ENCODE data around the gene CD2BP2. TPM values are rescaled to one million over a fixed set of nuclear protein-coding genes. Genes with fewer than 3 reads are reported as not detected.

CD2BP2 gene
- total RNA-seq, result 29.2 TPM

DNA sequence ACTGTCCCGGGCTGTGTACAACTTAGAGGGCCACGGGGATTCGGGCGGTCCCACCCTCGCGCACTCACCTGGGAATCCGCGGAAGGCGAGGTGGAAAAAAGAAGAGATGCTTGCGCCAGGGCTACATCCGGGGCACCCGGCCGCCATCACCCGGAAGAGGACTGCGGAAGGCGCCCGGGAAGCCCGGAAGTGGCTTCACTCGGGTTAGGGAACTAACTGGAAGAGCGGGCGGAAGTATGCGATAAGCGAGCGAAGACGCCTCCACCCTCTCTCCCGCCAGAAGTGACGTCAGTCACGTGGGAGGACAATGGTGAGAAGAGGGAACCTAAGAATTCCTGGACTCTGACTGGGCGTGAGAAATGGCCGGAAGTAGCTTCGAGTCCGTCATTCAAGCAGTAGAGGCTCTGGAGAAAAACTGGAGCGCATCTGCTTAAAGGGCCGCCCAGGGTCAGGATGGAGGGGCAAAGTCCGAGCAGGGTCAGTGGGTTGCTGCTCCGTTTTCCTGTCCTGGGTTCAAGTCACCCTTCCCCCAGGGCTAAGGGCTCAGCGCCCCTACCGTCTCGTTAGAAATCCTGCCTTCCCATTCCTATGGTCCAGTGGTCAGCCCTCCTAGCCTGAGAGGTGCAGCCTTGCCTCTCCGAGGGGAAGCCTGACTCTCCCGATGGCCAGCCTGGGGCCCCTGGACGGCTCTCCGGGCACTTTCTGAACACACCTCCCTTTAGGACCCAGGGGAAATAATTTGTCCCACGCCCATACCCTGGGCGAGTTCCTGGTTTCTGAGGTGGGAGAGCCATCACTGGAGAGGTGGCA lies at the start of gene CD2BP2:
CD2BP2 (minus strand) TSS at position 165 of the 810 bp plus-strand sequence. CDS start 627 bp downstream, outside the sequence.
- H3K4me3 ChIP-seq, result peak within 1 kb of the TSS; percentile 96 to 100
- peaks cover 51% of the 10 kb centered on the region for H3K4me1 ChIP-seq
- peak; percentile 94 to 98 for TF ChIP-seq POLR2AphosphoS5 (IDR thresholded peaks at IDR 0.05; ENCODE audit: insufficient read depth in 1 of 2, low read depth in 1 of 2)
- TF ChIP-seq, protein P1, sequence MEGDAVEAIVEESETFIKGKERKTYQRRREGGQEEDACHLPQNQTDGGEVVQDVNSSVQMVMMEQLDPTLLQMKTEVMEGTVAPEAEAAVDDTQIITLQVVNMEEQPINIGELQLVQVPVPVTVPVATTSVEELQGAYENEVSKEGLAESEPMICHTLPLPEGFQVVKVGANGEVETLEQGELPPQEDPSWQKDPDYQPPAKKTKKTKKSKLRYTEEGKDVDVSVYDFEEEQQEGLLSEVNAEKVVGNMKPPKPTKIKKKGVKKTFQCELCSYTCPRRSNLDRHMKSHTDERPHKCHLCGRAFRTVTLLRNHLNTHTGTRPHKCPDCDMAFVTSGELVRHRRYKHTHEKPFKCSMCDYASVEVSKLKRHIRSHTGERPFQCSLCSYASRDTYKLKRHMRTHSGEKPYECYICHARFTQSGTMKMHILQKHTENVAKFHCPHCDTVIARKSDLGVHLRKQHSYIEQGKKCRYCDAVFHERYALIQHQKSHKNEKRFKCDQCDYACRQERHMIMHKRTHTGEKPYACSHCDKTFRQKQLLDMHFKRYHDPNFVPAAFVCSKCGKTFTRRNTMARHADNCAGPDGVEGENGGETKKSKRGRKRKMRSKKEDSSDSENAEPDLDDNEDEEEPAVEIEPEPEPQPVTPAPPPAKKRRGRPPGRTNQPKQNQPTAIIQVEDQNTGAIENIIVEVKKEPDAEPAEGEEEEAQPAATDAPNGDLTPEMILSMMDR (IDR thresholded peaks at IDR 0.05), result no peak
- peak; percentile 17 to 25 for TF ChIP-seq POLR2A (IDR thresholded peaks at IDR 0.05)
- peaks cover 0 to 44% of the 10 kb centered on the region in 2 donors for H3K36me3 ChIP-seq
- H3K27me3 ChIP-seq, result no peaks in the 10 kb centered on the region
- H3K27ac ChIP-seq, result peak within 1 kb of the TSS; percentile 92
- peak in 1 of 2 donors; percentile 99 for DNase-seq (ENCODE audit: extremely low spot score in 2 of 2)
- H3K9me3 ChIP-seq, result no peaks in the 10 kb centered on the region
- intact Hi-C loops (cut with DNase I), result no loop called here

DNA sequence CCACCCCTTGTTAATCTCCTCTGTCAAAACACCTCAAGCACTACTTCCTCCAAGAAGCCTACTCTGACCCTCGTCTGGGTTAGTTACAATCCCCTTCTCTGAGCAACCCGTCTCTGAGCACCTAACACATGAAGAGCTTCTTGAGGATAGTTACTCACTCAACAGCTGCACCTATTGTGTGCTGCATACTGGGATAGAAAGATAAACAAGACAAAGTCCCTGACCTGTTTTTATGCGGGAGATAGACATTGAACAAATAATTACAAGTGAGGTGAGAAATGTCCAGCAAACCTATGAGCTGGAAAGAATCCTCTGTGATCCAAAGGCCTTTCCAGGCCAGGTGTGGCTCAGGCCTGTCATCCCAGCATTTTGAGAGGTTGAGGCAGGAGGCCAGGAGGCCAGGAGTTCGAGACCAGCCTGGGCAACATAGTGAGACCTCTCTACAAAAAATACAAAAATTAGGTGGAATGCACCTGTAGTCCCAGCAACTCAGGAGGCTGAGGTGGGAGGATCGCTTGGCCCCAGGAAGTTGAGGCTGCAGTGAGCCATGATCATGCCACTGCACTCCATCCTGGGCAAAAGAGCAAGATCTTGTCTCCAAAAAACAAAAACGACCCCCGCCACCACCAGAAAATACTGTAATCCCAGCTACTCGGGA lies 46.8 kb upstream of the CD2BP2 start:
- intact Hi-C loops (cut with DNase I), result loop anchor here (10.0 kb wide), 1 partner anchor 337 kb away; the partner anchor contains the start of gene ALDOA
- TF ChIP-seq POLR2AphosphoS5 (IDR thresholded peaks at IDR 0.05; ENCODE audit: insufficient read depth in 1 of 2, low read depth in 1 of 2) (no peak), POLR2A (IDR thresholded peaks at IDR 0.05) (no peak)
- TF ChIP-seq, protein P1 (IDR thresholded peaks at IDR 0.05), result no peak
- H3K27ac ChIP-seq, result no peak overlapping the region
- no peaks in the 10 kb centered on the region for H3K27me3 ChIP-seq
- H3K4me3 ChIP-seq, result no peak overlapping the region
- H3K36me3 ChIP-seq, result no peaks in the 10 kb centered on the region
- H3K9me3 ChIP-seq, result no peaks in the 10 kb centered on the region
- peaks cover 36% of the 10 kb centered on the region for H3K4me1 ChIP-seq
- DNase-seq (ENCODE audit: extremely low spot score in 2 of 2), result no peak

DNA sequence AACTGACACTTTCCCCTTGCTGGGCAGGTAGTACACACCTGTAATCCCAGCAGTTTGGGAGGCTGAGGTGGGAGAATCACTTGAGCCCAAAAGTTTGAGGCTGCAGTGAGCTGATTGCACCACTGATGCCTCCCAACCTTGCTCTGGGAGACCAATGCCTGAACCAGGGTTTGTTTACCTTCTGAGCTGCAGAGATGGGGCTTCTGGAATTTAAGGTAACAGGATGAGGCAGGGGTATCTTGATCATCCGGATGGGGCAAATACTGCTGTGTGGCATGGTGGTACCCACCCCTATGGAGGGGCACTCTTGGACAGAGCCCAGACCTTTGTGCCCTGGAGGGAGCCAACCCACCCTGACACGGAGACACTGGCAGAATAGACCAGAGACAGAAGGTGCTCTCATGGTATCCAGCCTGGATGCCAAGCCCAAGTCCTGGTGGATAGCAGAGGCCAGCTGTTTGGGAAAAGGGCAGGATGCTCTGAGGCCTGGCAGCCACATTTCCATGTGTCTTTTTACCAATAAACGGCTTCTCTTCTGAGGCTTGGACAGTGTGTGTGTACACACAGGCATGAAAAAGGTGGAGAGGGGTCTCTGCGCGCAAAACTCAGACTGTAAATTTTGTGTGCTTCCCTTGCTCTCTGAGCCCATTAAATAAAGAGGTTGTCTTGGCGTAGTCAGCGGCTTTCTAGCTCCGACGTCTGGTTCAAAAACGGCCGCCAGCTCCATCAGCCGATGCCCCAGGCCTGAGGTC lies 44.5 kb upstream of the CD2BP2 start:
- TF ChIP-seq POLR2A (IDR thresholded peaks at IDR 0.05), result no peak
- TF ChIP-seq, protein P1 (IDR thresholded peaks at IDR 0.05), result no peak
- no peak for TF ChIP-seq POLR2AphosphoS5 (IDR thresholded peaks at IDR 0.05; ENCODE audit: insufficient read depth in 1 of 2, low read depth in 1 of 2)
- intact Hi-C loops (cut with DNase I), result loop anchor here (10.0 kb wide), 1 partner anchor 335 kb away; the partner anchor contains the start of gene ALDOA
- DNase-seq (ENCODE audit: extremely low spot score in 2 of 2), result no peak
- Histone ChIP-seq H3K9me3 (no peaks in the 10 kb centered on the region), H3K27ac (peak overlapping the region; percentile 88), H3K36me3 (no peaks in the 10 kb centered on the region), H3K27me3 (no peaks in the 10 kb centered on the region), H3K4me3 (peak overlapping the region; percentile 61 to 71), H3K4me1 (peaks cover 48% of the 10 kb centered on the region)

DNA sequence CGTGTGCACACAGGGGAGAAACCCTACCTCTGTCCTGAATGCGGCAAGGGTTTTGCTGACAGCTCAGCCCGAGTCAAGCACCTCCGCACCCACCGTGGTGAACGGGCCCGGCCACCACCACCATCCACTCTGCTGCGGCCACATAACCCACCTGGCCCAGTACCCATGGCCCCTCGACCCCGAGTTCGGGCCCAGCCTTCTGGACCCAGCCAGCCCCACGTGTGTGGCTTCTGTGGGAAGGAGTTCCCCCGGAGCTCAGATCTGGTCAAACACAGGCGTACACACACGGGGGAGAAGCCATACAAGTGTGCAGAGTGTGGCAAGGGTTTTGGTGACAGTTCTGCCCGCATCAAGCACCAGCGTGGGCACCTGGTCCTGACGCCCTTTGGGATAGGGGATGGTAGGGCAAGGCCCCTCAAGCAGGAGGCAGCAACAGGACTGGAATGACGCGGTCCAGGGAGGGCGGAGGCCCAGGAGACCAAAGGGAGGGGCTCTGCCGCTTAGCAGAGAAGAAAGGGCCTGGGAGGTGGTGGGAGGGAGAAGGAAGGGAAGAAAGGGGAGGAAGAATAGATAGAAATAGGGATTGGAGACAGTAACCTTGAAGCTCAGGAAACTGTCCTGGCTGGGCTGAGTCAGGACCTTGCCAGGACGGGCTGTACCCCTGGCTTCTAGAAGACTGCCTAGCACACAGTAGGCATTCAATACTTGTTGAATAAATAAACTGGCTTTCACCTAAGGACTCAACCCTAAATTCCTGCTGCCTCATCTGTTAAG lies 43.7 kb upstream of the CD2BP2 start:
- TF ChIP-seq, protein P1 (IDR thresholded peaks at IDR 0.05), result no peak
- no peak for TF ChIP-seq POLR2AphosphoS5 (IDR thresholded peaks at IDR 0.05; ENCODE audit: insufficient read depth in 1 of 2, low read depth in 1 of 2)
- TF ChIP-seq POLR2A (IDR thresholded peaks at IDR 0.05), result no peak
- H3K4me1 ChIP-seq, result peaks cover 53% of the 10 kb centered on the region
- peak overlapping the region; percentile 88 for H3K27ac ChIP-seq
- intact Hi-C loops (cut with DNase I), result no loop called here
- H3K36me3 ChIP-seq, result no peaks in the 10 kb centered on the region
- DNase-seq (ENCODE audit: extremely low spot score in 2 of 2), result no peak
- no peak overlapping the region for H3K4me3 ChIP-seq
- H3K9me3 ChIP-seq, result no peaks in the 10 kb centered on the region
- no peaks in the 10 kb centered on the region for H3K27me3 ChIP-seq

All from vagina (tissue), 2 donors.